ENCODE measurements around the gene CNGA3.

DNA sequence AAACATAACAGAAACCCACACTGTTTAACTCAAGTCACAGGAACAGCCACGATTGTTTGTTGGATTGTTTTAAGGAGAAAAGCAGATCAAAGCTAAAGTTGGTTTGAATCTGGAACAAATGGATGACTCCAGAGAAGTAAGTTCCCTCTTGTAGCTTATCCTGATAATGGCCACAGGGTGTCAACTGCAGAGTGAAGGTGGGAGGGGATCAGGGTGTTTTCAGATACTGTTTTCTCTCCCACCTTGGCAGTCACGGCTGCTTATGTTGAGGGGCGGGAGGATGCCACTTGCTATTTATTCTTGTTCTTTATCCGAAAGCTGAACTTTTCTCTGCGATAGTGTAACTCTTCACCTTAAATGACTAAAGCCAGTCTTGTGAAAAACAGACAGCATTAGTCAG, 61.9 kb downstream of the CNGA3 start:
- TF ChIP-seq, protein P1, sequence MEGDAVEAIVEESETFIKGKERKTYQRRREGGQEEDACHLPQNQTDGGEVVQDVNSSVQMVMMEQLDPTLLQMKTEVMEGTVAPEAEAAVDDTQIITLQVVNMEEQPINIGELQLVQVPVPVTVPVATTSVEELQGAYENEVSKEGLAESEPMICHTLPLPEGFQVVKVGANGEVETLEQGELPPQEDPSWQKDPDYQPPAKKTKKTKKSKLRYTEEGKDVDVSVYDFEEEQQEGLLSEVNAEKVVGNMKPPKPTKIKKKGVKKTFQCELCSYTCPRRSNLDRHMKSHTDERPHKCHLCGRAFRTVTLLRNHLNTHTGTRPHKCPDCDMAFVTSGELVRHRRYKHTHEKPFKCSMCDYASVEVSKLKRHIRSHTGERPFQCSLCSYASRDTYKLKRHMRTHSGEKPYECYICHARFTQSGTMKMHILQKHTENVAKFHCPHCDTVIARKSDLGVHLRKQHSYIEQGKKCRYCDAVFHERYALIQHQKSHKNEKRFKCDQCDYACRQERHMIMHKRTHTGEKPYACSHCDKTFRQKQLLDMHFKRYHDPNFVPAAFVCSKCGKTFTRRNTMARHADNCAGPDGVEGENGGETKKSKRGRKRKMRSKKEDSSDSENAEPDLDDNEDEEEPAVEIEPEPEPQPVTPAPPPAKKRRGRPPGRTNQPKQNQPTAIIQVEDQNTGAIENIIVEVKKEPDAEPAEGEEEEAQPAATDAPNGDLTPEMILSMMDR (IDR thresholded peaks at IDR 0.05 in 4 of 5, conservative IDR thresholded peaks at IDR 0.05 in 1 of 5) = no peak
- no peak for TF ChIP-seq POLR2A (IDR thresholded peaks at IDR 0.05)

Measured in gastrocnemius medialis (tissue), 4 donors.